RWPE2 (cell line): ENCODE measurements around the gene CYP1A1.

ENCODE experiments used
- ATAC-seq: fragments of 200-7000 bp; cut with Tn5 transposase; 3 replicates; pipeline ENCODE4 v1.9.1; 2021; ENCODE audit warnings: low read depth
- DNase-seq: peaks from one replicate; pipeline ENCODE4 v3.0.0-alpha.2; 2020; ENCODE audit warnings: low spot score
- H3K27ac ChIP-seq: fragments of 450-650 bp; 2 replicates; pipeline ENCODE4 v1.5.1; 2017; ENCODE audit warnings: mild to moderate bottlenecking; ENCODE audit not compliant: poor library complexity, severe bottlenecking
- H3K27me3 ChIP-seq: fragments of 250-450 bp; sonication (Bioruptor Pico); 2 replicates; pipeline ENCODE4 v1.5.1; 2021; ENCODE audit warnings: mild to moderate bottlenecking, moderate library complexity; ENCODE audit not compliant: insufficient read depth, poor library complexity, severe bottlenecking
- H3K36me3 ChIP-seq: fragments of 250-450 bp; sonication (Bioruptor Pico); 2 replicates; pipeline ENCODE4 v1.5.1; 2020; ENCODE audit warnings: low read depth, mild to moderate bottlenecking, moderate library complexity
- H3K4me1 ChIP-seq: fragments of 250-450 bp; sonication (Bioruptor Pico); 2 replicates; pipeline ENCODE4 v1.5.1; 2021; ENCODE audit warnings: mild to moderate bottlenecking, moderate library complexity; ENCODE audit not compliant: insufficient read depth, poor library complexity, severe bottlenecking
- H3K4me3 ChIP-seq: fragments of 250-450 bp; sonication (Bioruptor Pico); 2 replicates; pipeline ENCODE4 v1.5.1; 2021; ENCODE audit warnings: mild to moderate bottlenecking, moderate library complexity; ENCODE audit not compliant: severe bottlenecking
- H3K9me3 ChIP-seq: fragments of 250-450 bp; sonication (Bioruptor Pico); 2 replicates; pipeline ENCODE4 v1.5.1; 2021; ENCODE audit warnings: mild to moderate bottlenecking, moderate library complexity; ENCODE audit not compliant: severe bottlenecking
- CTCF ChIP-seq: fragments of 450-650 bp; IDR thresholded peaks from one replicate; pipeline ENCODE4 v1.5.1; 2017; ENCODE audit warnings: mild to moderate bottlenecking, moderate library complexity; ENCODE audit not compliant: poor library complexity, severe bottlenecking

Gene CYP1A1

GRCh38 chr15:74709011-74709410 is 16.3 kb downstream of the CYP1A1 start:
- no peak for TF ChIP-seq CTCF
- Histone ChIP-seq H3K36me3 (no peaks in the 10 kb centered on the region), H3K4me3 (no peak overlapping the region), H3K4me1 (no peaks in the 10 kb centered on the region), H3K27me3 (no peaks in the 10 kb centered on the region), H3K27ac (no peak overlapping the region), H3K9me3 (no peaks in the 10 kb centered on the region)
- ATAC-seq (peak; percentile 66), DNase-seq (no peak)

GRCh38 chr15:74696808-74697207 is 28.5 kb downstream of the CYP1A1 start:
- Histone ChIP-seq H3K4me1 (peaks cover 4% of the 10 kb centered on the region), H3K27me3 (no peaks in the 10 kb centered on the region), H3K4me3 (peak overlapping the region; percentile 89), H3K9me3 (no peaks in the 10 kb centered on the region), H3K27ac (no peak overlapping the region), H3K36me3 (peaks cover 4% of the 10 kb centered on the region; the same call in 1 of the 2 replicates)
- TF ChIP-seq CTCF, result no peak
- DNase-seq (no peak), ATAC-seq (no peak)

GRCh38 chr15:74696398-74696729 is 29.0 kb downstream of the CYP1A1 start:
- Histone ChIP-seq H3K4me3 (peak overlapping the region; percentile 89), H3K9me3 (no peaks in the 10 kb centered on the region)
- peak; percentile 30 for ATAC-seq

GRCh38 chr15:74695597-74696397 is 29.5 kb downstream of the CYP1A1 start, which contains the start of gene EDC3:
Gene EDC3, minus strand, starts transcription at chr15:74696024. Its CDS starts 20,900 bp downstream, at chr15:74675124.
- peak within 1 kb of the TSS; percentile 29 for H3K27ac ChIP-seq
- peak within 1 kb of the TSS; percentile 89 for H3K4me3 ChIP-seq
- peaks cover 4% of the 10 kb centered on the region for H3K4me1 ChIP-seq
- no peak for TF ChIP-seq CTCF
- DNase-seq, result peak; percentile 94
- no peaks in the 10 kb centered on the region for H3K27me3 ChIP-seq
- no peaks in the 10 kb centered on the region for H3K9me3 ChIP-seq
- peaks cover 4% of the 10 kb centered on the region; the same call in 1 of the 2 replicates for H3K36me3 ChIP-seq
- ATAC-seq, result peak; percentile 91

More at GRCh38 chr15:74696398-74696729, 29.0 kb downstream of the CYP1A1 start:
- DNase-seq, result no peak
- no peak for TF ChIP-seq CTCF
- no peaks in the 10 kb centered on the region for H3K27me3 ChIP-seq
- H3K36me3 ChIP-seq, result peaks cover 4% of the 10 kb centered on the region; the same call in 1 of the 2 replicates
- H3K4me1 ChIP-seq, result peaks cover 4% of the 10 kb centered on the region
- peak overlapping the region; percentile 29 for H3K27ac ChIP-seq

GRCh38 chr15:74692327-74692726 is 33.0 kb downstream of the CYP1A1 start:
- DNase-seq, result no peak
- no peak overlapping the region for H3K4me3 ChIP-seq
- peaks cover 15% of the 10 kb centered on the region; the same call in 1 of the 2 replicates for H3K36me3 ChIP-seq
- no peaks in the 10 kb centered on the region for H3K27me3 ChIP-seq
- no peaks in the 10 kb centered on the region for H3K9me3 ChIP-seq
- peaks cover 4% of the 10 kb centered on the region for H3K4me1 ChIP-seq
- no peak for TF ChIP-seq CTCF
- ATAC-seq, result no peak
- no peak overlapping the region for H3K27ac ChIP-seq
